HepG2 (cell line): ENCODE results near the gene MTFP1. TPM values are rescaled to one million over a fixed set of nuclear protein-coding genes. Genes with fewer than 3 reads are reported as not detected.

ENCODE experiments used
- ETS1 ChIP-seq: sonication (generic); formaldehyde crosslinking; IDR thresholded peaks from 2 replicates; pipeline ENCODE4 v1.4.0; 2020; ENCODE audit warnings: missing genetic modification reagents
- HCFC1 ChIP-seq: fragments of 150-350 bp; IDR thresholded peaks from 2 replicates; pipeline ENCODE4 v1.6.1; 2014; ENCODE audit warnings: low read depth, low read length
- ISX ChIP-seq: sonication (generic); formaldehyde crosslinking; conservative IDR thresholded peaks from 2 replicates; pipeline ENCODE4 v1.5.0; 2020; ENCODE audit warnings: missing genetic modification reagents
- MED1 ChIP-seq: sonication (generic); formaldehyde crosslinking; IDR thresholded peaks from 2 replicates; pipeline ENCODE4 v1.4.0; 2020; ENCODE audit warnings: missing genetic modification reagents
- MED8 ChIP-seq: sonication (generic); formaldehyde crosslinking; IDR thresholded peaks from 2 replicates; pipeline ENCODE4 v1.8.1; 2023; ENCODE audit warnings: mild to moderate bottlenecking, missing genetic modification reagents; ENCODE audit not compliant: insufficient replicate concordance
- NFE2L2 ChIP-seq: fragments of 150-350 bp; IDR thresholded peaks from 2 replicates; pipeline ENCODE4 v1.6.1; 2014; ENCODE audit warnings: low read length
- PHF21A ChIP-seq: sonication (generic); formaldehyde crosslinking; IDR thresholded peaks from 2 replicates; pipeline ENCODE4 v1.5.0; 2020; ENCODE audit warnings: mild to moderate bottlenecking, missing genetic modification reagents
- POGK ChIP-seq: sonication (generic); formaldehyde crosslinking; conservative IDR thresholded peaks from 2 replicates; pipeline ENCODE4 v1.8.0; 2022; ENCODE audit warnings: mild to moderate bottlenecking, moderate library complexity, missing genetic modification reagents
- PRDM15 ChIP-seq: sonication (generic); formaldehyde crosslinking; IDR thresholded peaks from 2 replicates; pipeline ENCODE4 v1.4.0; 2020; ENCODE audit warnings: missing genetic modification reagents
- SKIL ChIP-seq: sonication (generic); formaldehyde crosslinking; IDR thresholded peaks from 2 replicates; pipeline ENCODE4 v1.8.0; 2022; ENCODE audit warnings: missing genetic modification reagents, mild to moderate bottlenecking, moderate library complexity, borderline replicate concordance
- SMC3 ChIP-seq: IDR thresholded peaks from 2 replicates; pipeline ENCODE4 v1.6.1; 2011; ENCODE audit warnings: low read length, improper control_type of control experiment
- TAF1 ChIP-seq: sonication (generic); formaldehyde crosslinking; IDR thresholded peaks from 2 replicates; pipeline ENCODE4 v1.4.0; 2020; ENCODE audit warnings: missing genetic modification reagents
- TFDP2 ChIP-seq: sonication (generic); formaldehyde crosslinking; IDR thresholded peaks from 2 replicates; pipeline ENCODE4 v1.4.0; 2020; ENCODE audit warnings: missing genetic modification reagents
- ZGPAT ChIP-seq: IDR thresholded peaks from 2 replicates; pipeline ENCODE4 v1.6.1; 2016; ENCODE audit warnings: mild to moderate bottlenecking
- ZNF225 ChIP-seq: sonication (generic); formaldehyde crosslinking; IDR thresholded peaks from 2 replicates; pipeline ENCODE4 v1.4.0; 2020; ENCODE audit warnings: mild to moderate bottlenecking, missing genetic modification reagents
- ZNF335 ChIP-seq: sonication (generic); formaldehyde crosslinking; IDR thresholded peaks from 2 replicates; pipeline ENCODE4 v1.4.0; 2020; ENCODE audit warnings: missing genetic modification reagents
- ZNF776 ChIP-seq: sonication (generic); formaldehyde crosslinking; IDR thresholded peaks from 2 replicates; pipeline ENCODE4 v1.4.0; 2020; ENCODE audit warnings: mild to moderate bottlenecking, missing genetic modification reagents
- polyA plus RNA-seq, 8 experiments: library from polyadenylated mRNA; depleted of rRNA in 3 of 8; stranded (reverse) in 7 of 8; unstranded in 1 of 8; fragments of >200 nt; fragmentation: Illumina TruSeq in 4 of 8; extraction: Trizol in 4 of 8; gene quantifications; 2 replicates each; pipeline versions ENCODE4 v1.2.1 to v1.2.3, GENCODE V29; 2011 to 2016; ENCODE audit warnings: low read depth in 4 of 8, missing spikeins in 1 of 8, mixed read lengths in 1 of 8; ENCODE audit not compliant: insufficient read depth in 1 of 8
- total RNA-seq, 5 experiments: library from RNA; depleted of rRNA; stranded (reverse); fragments of >200 nt; fragmentation: Illumina TruSeq; extraction: Trizol; gene quantifications; 2 replicates each; pipeline ENCODE4 v1.2.3, GENCODE V29; 2016; ENCODE audit warnings: low read depth in 1 of 5

MTFP1 gene
- total and polyA plus RNA-seq, 2 of the 13 experiments (the other 11 are each of a cell fraction or from before 2014, with no cell fraction given) = 29.5 to 45.6 TPM

- TF ChIP-seq PRDM15 (CRISPR knock-in tag) = no peak
- peak; percentile 31; the same call in 1 of the 2 replicates for TF ChIP-seq MED1 (CRISPR knock-in tag)
- no peak for TF ChIP-seq SKIL (CRISPR knock-in tag)
- TF ChIP-seq HCFC1 = no peak
- peak; percentile 73 for TF ChIP-seq SMC3
- TF ChIP-seq MED8 (CRISPR knock-in tag) = no peak
- no peak for TF ChIP-seq ISX (CRISPR knock-in tag)
- TF ChIP-seq ZNF225 = no peak
- TF ChIP-seq ETS1 (CRISPR knock-in tag) = no peak
- TF ChIP-seq TFDP2 (CRISPR knock-in tag) = no peak
- TF ChIP-seq PHF21A (CRISPR knock-in tag) = no peak
- no peak for TF ChIP-seq ZNF335 (CRISPR knock-in tag)
- TF ChIP-seq ZNF776 (CRISPR knock-in tag) = no peak
- no peak for TF ChIP-seq TAF1 (CRISPR knock-in tag)
- no peak for TF ChIP-seq ZGPAT (CRISPR knock-in tag)
- TF ChIP-seq POGK = no peak
- no peak for TF ChIP-seq NFE2L2
These were observed 1.1 kb downstream of the MTFP1 start (continued) for GRCh38 chr22:30426388-30427353.
